Ramos (cell line): ENCODE data around the gene VAMP5.
"Not testable (repeated sequence)": the region's sequence is repeated elsewhere in the genome, so short reads cannot be mapped to it uniquely, and the experiment has no call there.

ENCODE experiments used
- in situ Hi-C: fragments of 300-500 bp; cut with MboI; formaldehyde crosslinking; loops from one replicate; pipeline ENCODE4 v1.14.3; 2022; ENCODE audit warnings: low sequenced_read_pairs; ENCODE audit not compliant: unreplicated experiment

Gene VAMP5

GRCh38 chr2:85580206-85580605, 4.0 kb upstream of the VAMP5 start:
- in situ Hi-C loops, result no loop called here

DNA sequence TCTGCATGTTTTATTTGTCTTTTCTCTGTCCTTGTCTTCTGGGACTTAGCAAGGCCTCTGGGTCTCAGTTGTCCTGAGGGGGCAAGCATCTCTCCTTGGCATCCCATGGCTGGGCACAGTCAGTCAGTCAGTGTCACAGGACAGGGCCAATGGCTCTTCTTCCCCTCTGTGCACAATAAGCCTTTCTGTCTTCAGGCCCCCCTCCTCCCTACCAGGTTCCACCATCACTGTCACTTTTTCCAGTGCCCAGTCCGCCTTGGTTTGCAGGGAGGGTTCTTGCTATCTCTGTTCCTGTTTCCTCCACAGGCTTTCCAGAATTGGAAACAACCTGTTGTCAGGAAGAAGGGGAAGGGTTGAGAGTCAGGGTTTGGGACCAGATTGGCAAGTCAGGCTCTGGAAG, 1.7 kb upstream of the VAMP5 start:
- in situ Hi-C loops, result no loop called here

DNA sequence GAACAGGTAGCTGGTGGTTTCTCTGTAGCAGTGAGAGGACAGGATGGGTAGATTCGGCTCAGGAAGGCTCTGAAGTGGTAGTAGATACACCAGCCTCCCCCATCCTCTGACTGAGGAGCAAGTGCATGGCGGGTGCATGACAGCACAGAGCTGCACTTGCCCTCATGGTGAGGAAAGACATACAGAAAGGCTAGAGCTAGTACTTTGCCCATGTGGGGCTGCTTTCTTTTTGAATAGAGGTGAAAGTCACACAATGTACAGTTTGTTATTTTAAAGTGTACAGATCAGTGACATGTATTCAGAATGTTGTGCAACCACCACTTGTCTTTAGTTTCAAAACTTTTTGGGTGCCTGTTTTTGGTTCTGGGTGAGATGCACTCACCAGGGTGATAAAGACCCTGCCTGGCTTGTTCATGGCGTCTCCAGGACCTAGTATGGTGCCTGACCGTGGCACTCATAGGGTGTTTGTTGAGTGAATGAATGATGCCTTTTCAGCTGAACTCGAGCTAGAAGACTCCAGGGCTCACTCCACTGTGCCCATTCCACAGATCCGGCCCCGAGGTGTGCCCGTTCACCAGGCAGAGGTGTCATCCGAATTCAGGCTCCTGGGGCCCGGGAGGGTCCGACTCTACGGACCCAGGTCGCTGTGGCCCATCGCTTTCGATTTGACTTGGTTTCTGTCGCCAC, 421 bp upstream of the VAMP5 start:
- in situ Hi-C loops, result no loop called here

DNA sequence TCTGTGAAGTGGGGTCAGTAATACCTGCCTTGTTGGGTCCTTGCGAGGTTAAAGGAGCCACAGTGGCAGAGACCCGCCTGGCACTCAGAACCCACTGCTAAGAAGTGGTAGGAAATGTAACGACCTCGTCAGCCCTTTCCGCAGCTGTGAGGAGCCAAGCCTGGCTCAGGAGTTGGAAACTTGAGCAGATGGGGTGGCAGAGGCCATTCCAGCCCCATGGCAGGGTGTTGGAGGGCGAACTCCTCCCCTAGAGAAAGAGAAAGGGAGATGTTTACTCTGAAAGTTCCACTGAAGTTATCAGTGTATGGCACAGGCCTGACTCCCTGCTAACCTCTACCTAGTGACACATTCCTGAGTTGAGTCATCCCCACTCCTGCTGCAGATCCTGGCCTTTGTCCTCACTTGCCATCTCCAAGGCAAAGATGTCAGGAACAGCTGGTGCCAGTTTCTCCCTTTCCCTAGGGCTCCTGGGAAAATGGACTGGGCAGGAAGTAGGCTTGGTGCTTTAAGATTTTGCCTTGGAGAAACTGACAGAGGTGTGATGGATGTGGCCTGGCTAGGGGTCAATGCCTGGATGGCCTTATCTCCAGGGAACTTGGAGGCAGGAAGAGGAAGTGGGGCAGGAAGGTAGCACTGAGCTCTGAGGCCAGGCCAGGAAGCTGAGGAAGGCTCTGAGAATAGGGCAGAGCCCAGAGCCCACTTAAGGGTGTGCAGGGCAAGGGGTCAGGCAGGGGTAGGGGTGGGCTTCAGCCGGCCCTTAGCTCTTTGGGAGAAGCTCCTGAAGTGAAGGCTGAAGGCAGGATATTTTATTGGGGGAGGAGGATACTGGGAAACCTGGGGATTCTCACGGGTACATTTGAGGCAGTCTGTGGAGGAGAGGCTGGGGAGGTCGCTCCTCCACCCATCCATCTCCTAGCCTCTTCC, 888 bp downstream of the VAMP5 start:
- in situ Hi-C loops, result no loop called here

DNA sequence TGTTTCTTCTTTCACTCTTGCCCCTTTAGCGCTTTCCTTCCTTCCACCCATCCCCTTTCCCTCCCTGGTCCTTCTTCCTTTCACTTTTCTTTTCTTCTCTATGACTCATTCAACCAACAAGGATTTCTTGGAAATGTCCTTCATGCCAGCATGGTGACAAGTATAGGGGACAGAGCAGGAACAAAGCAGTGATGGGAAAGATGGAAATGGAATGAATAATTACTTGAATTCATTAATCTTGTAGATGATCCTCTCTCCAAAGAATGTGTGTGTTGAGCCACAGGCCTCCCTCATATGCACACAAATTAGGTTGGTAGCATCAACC, 1.5 kb downstream of the VAMP5 start:
- in situ Hi-C loops, result no loop called here

DNA sequence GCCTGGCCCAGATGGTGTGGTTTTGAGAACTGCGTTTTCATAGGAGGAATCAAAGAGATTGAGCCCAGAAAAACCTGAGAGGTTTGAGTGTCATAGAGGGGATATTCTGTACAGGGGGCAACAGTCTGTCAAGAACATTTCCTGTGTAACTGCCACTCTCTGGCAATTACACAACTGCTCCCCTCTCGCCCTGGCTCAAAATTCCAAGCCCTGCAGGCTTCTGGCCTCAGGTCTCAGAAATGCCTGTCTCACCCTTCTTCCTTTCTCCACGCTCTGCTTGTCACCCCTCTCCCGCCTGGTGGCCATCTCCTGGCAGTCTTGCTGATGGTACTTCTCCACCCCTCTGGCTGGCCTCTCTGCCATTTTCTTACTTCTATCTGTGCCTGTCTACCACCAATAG, 4.0 kb downstream of the VAMP5 start:
- in situ Hi-C loops, result no loop called here

DNA sequence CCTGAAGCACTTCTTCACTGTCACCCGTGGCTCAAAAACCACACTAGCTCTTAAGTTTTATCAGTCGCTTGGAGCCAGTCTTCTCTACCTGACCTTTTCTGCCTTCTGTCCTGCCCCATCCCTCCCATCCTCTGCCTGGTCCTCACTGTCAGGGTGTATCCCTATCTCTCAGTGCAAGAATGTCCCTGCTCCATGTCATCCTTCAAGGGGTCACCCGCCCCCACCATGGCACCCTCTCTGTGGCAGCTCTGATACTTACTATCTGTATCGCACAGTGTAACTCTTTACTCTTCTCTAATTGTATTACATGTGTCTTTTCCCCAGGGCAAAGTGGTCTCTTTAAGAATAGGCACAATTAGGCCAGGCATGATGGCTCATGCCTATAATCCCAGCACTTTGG, 4.4 kb downstream of the VAMP5 start:
- in situ Hi-C loops, result no loop called here

DNA sequence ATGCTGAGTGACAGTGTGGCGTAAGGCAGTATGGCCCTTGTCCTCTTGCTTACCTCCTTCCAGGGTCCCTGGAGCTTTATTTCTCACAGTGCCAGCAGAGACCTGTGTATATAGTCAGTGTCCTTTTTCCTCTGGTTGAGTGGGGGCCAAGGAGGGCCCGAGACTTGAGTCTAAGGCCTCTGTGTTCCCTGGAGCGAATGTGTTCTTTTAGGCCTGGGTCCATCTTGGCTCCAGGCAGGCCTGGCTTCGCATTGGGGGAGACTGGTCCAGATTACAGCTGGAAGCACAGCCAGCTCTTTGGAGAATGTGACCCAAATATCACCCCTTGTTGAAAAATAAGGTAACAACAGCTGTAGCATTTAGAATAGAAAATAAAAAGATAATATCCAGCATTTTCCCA, 5.0 kb downstream of the VAMP5 start:
- in situ Hi-C loops, result no loop called here

DNA sequence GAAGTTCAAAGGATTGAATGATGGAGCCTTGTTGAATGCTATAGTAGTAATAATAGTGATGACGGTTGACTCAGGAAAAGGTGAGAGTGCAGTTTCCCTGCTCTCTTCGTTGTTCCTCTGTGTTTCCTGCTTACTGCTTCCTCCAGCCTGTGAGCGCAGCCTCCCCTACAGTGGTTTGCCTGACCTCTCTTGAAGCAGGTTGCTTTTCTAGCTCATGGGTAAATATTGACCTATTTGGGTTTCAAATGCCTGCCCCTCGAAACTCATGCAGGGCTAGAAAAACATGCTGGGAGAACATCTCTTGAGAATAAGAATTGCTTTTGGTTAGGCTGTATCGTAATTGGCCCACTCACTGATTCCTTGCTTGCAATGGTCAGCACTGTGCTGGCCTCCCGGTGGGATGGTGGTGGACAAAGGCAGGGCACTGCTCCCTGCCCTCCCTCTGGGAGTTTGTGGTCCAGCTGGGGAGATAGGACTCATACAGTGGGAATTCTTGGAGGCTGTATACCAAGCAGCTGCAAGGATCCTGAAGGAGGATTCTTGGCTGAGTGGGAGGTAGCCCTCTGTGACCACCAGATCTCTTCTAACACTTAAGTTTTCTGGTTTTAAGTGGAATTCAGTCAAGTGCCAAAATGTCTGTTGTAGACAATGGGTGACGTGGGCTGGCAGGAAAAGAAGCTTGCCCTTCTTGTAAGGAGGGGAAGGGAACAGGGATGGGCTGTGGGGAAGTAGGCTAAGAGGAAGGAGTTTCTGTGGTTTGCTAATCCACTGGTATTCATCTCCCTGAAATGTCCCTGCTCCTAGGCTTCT, 6.0 kb downstream of the VAMP5 start:
- in situ Hi-C loops, result no loop called here

DNA sequence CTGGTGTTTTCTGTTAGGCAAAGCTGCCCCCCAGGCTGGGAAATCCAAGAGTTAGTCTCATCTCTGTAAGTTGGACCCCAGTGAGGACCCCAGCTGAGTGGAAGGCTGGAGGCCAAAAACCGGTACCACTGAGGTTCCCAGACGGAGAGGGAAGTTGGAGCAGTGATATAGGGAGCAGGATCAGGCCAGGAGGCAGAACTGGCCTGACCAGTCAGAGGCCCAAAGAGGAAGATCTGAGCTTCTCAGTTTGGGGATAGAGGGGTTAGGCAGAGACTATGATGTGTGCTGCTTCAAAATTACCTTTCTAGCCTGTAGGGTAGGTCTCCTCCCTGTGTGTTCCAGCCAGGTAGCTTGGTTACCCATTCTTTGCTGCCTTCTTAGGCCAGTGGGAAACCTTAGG, 6.7 kb downstream of the VAMP5 start:
- in situ Hi-C loops, result no loop called here

DNA sequence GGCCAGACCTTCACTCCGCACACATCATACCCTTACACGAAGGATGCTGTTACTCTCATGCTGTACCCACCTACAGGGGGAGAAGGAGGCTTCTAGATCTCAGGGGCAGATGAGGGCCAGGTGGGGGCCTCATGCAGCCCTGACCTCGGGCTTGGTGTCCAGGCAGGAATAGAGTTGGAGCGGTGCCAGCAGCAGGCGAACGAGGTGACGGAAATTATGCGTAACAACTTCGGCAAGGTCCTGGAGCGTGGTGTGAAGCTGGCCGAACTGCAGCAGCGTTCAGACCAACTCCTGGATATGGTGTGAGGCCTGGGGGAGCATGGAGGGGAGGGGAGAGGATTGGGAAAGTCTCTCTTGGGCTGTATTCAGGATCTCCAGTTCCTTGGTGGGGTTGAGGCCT, 7.3 kb downstream of the VAMP5 start:
- in situ Hi-C loops, result no loop called here

GRCh38 chr2:85592299-85592698, 8.1 kb downstream of the VAMP5 start:
- in situ Hi-C loops, result not testable (repeated sequence)

DNA sequence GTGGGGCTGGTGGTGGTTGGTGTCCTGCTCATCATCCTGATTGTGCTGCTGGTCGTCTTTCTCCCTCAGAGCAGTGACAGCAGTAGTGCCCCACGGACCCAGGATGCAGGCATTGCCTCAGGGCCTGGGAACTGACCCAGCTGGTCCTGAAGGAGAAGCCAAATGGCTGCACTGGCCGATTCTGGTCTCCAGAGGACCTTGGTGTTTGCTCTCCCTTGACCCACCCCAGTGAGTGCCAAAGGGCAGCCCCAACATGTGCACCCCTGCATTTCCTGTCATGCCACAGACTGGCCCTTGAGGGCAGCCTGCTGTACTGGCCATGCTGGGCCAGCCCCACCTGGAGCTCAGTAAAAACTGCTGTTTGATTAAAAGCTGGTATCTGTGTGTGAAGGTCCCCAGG, 8.8 kb downstream of the VAMP5 start:
- in situ Hi-C loops, result no loop called here

GRCh38 chr2:85594715-85595300, 10.6 kb downstream of the VAMP5 start:
- in situ Hi-C loops, result no loop called here

DNA sequence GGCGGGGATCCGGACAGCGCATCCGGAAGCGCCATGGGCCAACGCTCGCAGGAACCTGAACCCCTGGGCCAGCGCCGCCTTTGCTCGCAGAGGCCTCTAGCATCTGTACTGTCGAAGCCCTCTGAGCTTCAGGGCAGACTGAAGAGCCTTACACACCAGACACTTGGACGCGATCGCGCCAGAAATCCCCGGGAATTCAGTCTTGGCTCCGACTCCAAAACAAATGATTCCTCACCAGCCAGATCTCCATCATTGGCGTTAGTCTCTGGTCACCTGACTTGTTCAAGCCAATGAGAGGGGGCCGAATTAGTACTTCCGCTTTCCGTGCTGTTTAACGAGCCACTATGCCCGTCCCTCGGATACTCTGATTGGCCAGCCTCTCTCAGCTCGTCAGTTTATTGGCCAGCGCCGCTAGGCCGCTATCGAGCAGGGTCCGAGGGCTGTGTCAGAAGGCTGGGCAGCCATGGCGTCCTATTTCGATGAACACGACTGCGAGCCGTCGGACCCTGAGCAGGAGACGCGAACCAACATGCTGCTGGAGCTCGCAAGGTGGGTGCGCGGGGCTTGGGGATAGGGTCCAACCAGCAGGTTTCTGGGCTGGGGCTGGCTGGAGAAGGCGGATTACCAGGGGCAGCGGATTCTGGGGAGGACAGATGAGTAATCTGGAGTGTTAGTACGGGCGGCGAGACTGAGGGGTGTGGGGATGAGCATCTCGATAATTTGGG, 11.2 kb downstream of the VAMP5 start, which contains the start of gene RNF181:
TSS of gene RNF181 (plus strand) at position 445 of the 725 bp plus-strand sequence. CDS start at position 464, 19 bp downstream.
- in situ Hi-C loops, result no loop called here

DNA sequence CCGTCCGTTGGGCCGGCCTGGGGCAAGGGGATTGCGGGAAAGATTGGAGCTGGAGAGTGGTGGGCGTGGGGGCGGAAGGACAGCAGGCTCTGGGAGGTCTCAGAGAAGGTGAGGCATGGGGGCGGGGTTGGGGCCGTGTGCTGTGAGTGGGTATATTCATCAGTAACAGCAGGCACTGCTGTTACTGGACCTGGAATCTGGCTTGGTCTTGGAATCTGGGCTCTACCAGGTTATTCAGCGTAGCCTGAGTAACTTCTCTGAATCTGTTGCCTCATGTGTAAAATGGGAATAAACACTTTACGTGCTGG, 11.7 kb downstream of the VAMP5 start:
- in situ Hi-C loops, result no loop called here

DNA sequence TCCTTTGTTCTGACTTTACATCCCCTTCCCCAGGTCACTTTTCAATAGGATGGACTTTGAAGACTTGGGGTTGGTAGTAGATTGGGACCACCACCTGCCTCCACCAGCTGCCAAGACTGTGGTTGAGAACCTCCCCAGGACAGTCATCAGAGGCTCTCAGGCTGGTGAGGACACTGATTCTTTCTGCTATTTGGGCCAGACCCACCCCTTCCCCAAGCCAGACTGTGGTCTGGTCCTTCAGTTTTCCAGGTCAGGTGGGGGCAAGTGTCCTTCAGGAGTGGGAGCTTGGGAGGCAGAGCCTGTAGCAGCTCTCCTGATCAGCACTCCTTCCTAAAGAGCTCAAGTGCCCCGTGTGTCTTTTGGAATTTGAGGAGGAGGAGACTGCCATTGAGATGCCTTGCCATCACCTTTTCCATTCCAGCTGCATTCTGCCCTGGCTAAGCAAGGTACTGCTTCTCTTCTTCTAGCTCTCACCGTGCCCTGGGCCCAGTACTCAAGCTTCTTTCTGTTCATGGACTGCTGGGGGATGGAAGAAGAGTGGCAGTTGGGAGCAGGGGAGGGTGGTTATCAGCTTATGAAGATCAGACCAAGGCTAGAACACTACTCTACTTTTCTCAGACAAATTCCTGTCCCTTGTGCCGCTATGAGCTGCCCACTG, 12.4 kb downstream of the VAMP5 start:
- in situ Hi-C loops, result no loop called here

GRCh38 chr2:85597241-85597640, 13.0 kb downstream of the VAMP5 start:
- in situ Hi-C loops, result no loop called here

DNA sequence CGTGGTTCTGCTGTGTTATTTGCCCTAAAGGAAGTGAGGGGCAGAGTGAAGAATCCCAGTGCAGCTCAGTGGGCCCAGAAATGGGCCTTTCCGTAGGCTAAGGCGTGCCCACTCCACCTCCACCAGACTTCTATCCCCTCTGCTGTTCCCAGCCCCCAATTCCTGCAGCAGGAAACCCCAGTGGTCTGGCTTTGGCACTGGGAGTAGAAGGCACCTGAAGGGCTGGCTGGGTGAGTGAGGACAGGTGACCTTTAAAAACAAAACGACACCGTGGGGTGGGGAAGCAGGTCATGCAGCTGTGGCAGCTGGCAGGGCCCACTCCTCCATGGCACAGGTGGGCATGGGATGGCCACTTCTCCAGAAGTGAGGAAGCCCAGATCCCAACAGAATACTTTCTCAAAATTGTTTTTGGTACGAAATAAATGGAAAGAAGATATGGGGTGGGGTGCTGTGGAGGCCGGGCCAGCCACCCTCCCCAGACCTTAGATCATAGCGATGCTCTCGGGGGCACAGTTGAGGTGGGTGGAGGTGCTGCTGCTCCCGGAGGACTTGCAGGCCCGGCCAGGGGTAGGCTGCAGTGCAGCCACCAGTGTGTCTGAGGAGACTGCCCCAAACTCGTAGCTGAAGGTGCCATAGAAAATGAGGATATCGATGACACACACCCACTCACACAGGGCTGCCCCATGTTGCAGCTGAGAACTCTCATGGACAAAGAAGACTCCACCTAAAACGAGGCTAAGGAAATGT, 14.5 kb downstream of the VAMP5 start:
- in situ Hi-C loops, result no loop called here
